ENCODE results near the gene KRTAP10-3.
"Not testable (repeated sequence)": the region's sequence is repeated elsewhere in the genome, so short reads cannot be mapped to it uniquely, and the experiment has no call there.

The KRTAP10-3 gene

GRCh38 chr21:44558695-44559094 is at the start of gene KRTAP10-3:
Gene KRTAP10-3 (minus strand): TSS chr21:44558795. CDS start chr21:44558715, 80 bp downstream.
- no peak for DNase-seq

DNA sequence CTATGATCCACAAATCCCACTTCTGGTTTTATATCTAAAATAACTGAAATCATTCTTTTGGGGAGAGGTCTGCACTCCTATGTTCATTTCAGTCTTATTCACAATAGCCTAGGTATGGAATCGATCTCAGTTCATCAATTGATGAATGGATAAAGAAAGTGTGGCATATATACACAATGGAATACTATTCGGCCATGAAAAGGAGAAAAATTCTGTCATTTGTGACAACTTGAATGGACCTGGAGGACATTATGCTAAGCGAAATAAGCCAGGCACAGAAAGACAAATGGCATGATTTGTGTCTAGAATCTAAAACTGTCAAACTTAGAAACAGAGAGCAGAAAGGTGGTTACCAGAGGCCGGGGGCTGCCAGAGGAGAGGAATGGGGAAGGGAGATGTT is 47.9 kb upstream of the KRTAP10-3 start:
- no peak for DNase-seq

GRCh38 chr21:44603911-44604310 is 45.3 kb upstream of the KRTAP10-3 start:
- DNase-seq = no peak

DNA sequence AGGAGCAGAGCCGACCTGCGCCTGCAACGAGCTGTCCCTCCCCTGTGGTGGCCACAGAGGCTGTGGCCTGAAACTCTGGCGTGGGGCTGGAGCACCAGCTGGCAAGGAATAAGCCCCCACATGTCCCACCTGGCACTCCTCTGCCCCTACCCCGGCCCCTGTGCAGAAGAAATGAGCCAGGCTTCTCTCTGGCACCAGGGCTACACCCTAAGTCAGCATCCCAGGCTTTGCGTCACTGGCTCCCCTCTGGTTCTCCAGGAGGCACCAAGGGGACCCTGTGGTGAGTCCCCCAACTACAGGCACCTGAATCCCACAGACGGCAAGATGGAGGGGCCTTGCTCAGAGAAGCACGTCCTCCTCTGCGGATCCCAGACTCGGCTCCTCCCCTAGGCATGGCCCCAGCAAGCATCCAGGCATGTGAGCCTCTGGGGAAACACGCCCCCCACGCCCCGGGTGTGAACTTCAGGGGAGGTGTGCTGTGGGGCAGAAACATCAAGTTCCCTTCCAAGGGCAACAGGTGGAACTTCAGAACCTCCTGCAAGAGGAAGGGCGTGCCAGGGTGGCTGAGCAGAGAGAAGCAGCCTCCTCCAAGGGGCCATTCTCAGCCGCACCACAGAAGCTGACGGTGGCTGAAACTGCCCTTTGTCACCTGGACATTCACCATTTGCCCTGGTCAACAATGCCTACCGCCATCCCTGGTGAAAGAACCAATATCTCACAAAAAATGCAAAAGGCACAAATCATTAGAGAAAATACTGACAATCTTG is 44.7 kb upstream of the KRTAP10-3 start:
- DNase-seq = no peak

DNA sequence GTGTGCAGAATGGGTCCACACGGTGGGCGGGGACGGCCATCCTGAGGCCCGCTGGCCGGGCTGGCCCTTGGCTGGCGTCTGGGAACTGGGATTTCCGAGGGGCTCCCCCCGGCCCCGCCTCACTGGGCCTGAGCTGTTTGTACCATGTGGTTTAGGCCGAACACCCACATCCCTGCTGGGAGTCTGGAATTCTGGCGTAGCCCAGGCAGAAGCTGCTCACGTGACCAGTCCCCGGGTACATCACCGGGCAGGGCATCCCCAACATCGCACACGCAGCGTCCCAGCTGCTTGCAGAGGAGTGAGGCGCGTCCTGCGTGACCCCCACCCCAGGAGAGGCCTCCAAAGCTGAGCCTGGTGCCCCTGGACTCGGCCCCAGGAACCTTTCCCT is 43.9 kb upstream of the KRTAP10-3 start:
- no peak for DNase-seq

DNA sequence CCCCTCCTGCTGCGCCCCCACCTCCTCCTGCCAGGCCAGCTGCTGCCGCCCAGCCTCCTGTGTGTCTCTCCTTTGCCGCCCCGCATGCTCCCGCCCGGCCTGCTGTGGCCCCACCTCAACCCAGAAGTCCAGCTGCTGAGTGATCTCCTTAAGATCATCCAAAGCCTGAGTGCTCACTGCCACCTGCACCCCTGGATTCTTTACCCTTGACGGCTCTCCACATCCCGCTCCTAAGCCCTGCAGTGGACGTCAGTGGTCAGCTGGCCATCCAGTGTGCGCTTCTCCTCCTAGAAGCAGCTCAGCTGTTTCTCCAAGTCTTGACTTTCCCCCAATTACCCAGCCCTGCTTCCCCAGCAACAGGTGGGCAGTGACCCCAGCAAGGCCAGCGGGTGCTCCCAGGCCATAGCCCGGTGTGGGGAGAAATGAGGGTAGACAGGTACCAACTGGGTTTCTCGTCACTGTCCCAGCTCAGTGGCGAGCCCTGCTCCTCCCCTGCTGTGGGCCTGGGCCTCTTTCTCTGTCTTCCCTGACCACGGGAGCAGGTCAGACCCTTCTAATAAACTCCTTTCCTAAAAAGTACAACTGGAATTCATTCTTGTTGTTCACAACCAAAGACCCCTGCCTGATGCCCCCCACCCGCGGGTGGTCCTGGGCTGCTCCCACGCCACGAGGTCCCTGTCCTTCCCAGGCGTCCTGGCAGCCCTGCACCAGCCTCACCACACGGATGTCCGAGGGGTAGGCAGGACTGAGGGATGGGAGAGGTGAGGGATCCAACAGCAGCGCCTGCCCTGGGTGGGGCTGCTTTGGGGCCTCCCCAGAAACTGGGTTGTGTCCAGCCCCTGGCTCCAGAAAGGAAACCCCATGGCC is 43.2 kb upstream of the KRTAP10-3 start:
- DNase-seq = no peak

GRCh38 chr21:44601091-44601490 is 42.5 kb upstream of the KRTAP10-3 start:
- not testable (repeated sequence) for DNase-seq

GRCh38 chr21:44600118-44600978 is 41.8 kb upstream of the KRTAP10-3 start, which contains the start of gene KRTAP10-7:
Gene KRTAP10-7 (plus strand): TSS chr21:44600597. CDS start chr21:44600622, 25 bp downstream.
- not testable (repeated sequence) for DNase-seq

GRCh38 chr21:44599264-44600029 is 40.9 kb upstream of the KRTAP10-3 start:
- DNase-seq = no peak

- no peak for DNase-seq
Observed at GRCh38 chr21:44598061-44598460, 39.5 kb upstream of the KRTAP10-3 start.

DNA sequence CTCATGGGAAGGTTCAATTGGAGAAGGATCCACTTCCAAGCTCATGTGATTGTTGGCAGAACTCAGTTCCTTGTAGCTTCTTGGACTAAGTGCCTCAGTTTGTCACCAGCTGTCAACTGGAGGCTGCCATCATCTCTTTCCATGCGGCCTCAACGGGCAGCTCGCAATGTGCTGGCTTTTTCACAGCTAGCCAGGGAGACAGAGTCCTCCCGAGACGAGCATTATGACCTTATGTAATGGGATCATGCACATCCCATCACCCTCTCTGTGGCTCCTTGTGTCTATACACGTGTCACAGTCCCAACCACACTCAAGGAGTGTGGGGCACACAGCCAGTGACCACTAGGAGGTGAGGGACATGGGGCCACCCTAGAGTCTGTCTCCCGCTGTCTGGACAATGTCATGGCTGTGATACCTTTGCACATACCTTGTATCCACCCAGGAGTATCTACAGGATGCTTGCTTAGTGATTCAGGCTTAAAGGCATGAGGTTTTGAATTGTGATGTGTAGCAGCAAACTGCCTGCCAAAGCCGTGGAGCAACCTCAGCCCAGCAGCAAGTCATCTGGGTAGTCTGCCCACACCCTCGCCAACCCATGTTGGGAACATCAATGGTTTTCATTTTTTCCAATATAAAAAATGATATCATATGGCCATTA is 37.6 kb upstream of the KRTAP10-3 start:
- no peak for DNase-seq

DNA sequence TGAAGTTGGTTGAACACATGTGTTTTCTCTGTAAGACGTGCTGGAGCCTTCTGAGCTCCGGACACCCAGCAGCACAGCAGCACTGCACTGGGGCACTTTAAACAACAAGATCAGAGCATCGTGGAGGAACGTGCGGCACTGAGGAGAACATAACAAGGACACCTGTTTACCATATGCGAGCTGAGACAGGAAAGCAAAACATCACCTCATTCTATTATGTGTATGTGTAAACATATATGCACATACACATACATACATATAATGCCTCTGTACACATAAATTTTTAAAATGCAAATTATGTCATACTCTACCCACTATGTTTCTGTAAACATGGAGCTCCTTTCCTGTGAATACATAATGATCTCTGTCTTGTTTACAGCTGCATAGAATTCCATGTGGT is 36.9 kb upstream of the KRTAP10-3 start:
- no peak for DNase-seq

GRCh38 chr21:44594406-44594916 is 35.9 kb upstream of the KRTAP10-3 start:
- DNase-seq = no peak

GRCh38 chr21:44593598-44594405 is 35.2 kb upstream of the KRTAP10-3 start:
- no peak for DNase-seq

DNA sequence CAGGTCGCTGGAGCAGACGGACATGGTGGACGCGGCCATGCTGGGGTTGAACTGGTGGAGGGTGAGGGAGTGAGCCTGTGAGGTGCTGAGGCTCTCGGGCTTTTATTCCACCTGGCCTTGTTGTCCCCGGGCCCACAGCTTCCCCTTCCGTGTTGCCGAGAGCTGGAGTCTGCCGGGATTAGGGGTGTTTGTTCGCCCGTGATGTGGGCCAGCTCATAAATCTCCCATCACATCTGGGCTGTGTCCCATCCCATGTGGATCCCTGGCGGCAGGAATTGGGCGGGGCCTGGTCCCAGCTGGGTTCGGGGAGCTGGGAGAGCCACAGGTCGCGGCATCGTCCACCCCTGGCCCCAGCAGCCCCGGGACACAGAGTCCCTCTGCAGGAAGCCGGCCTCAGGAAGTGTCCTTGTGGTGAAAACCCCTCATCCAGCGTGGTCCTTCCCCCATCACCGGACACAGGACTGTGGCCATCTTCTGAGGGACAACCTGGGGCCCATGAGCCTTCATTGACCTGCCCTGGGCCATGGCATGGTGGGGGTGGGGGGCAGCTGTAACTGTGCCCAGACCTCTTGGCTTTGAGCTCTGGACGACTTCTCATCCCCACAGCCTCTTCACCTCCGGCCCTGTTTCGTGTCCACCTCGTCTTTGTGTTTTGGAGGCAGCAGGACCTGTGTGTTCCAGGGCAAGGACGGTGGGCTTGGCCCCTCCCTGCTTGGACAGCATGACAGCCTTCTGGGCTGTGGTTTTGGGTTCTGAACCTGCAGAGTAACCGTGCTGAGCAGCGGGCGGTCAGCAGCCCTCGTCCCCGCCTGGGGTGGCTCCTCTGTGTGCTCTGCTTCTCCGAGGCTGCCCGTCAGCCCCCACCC is 34.1 kb upstream of the KRTAP10-3 start, which contains the start of gene KRTAP10-6:
TSS of gene KRTAP10-6 (minus strand) at position 60 of the 866 bp plus-strand sequence. CDS start at position 39, 21 bp downstream.
- no peak for DNase-seq

DNA sequence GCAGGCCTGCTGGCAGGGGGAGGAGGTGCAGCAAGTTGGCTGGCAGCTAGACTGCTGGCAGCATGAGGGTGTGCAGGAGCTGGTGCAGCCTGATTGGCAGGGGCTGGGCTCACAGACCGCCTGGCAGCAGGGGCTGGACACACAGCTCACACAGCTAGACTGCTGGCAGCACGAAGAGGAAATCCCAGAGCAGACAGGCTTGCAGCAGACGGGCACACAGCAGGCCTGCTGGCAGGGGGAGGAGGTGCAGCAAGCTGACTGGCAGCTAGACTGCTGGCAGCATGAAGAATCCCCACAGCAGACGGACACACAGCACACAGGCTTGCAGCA is 33.2 kb upstream of the KRTAP10-3 start:
- DNase-seq = not testable (repeated sequence)

DNA sequence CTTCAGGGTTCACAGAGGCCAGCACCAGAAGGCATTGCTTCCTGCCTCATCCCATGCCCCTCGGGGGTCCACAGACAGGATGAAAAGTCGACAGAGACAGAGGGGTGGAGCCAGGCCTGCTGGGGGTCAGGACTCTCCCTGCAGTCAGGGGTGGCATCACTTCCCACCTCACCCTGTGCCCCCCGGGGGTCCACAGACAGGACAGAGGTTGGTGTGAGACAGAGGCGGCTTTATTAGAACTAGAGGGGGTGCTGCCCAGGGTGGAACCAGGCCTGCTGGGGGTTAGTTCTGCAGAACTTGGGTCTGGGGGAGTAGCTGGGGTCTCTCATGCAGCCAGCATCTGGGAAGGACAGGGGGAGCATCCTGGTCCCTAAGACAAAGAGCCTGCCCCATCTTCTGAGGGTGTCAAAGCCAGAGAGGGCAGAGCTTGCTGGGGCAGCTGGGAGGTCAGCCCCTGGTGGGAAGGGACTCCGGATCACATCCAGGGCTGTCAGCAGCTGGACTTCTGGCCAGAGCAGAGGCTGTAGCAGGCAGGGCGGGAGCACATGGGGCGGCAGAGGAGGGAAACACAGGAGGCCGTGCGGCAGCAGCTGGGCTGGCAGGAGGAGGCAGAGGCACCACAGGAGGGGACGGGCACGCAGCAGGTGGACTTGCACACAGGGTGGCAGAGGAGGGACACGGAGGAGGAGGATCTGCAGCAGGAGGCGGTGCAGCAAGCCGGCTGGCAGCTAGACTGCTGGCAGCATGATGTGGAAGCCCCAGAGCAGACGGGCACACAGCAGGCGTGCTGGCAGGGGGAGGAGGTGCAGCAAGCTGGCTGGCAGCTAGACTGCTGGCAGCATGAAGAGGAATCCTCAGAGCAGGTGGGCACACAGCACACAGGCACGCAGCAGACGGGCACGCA is 32.6 kb upstream of the KRTAP10-3 start:
- not testable (repeated sequence) for DNase-seq

- DNase-seq = no peak
Observed at GRCh38 chr21:44590311-44590721, 31.7 kb upstream of the KRTAP10-3 start.
